Vagina (tissue), 2 donors: ENCODE measurements around the gene IRF1. TPM values are rescaled to one million over a fixed set of nuclear protein-coding genes. Genes with fewer than 3 reads are reported as not detected.
A peak's percentile ranks its signal among the peaks of the same experiment; 100 is the strongest.

Experiments
- DNase-seq, 2 donors: peaks; one replicate each; pipeline ENCODE4 v3.0.0-alpha.2; 2017; ENCODE audit errors: extremely low spot score in 2 of 2
- H3K27ac ChIP-seq: fragments of 200-600 bp; sonication (generic); one replicate; pipeline ENCODE4 v1.5.1; 2019
- H3K27me3 ChIP-seq: fragments of 200-600 bp; sonication (generic); one replicate; pipeline ENCODE4 v1.5.1; 2019
- H3K36me3 ChIP-seq, 2 donors: fragments of 200-600 bp; sonication (generic); one replicate each; pipeline ENCODE4 v1.5.1; 2017 to 2019
- H3K4me1 ChIP-seq: fragments of 200-600 bp; sonication (generic); one replicate; pipeline ENCODE4 v1.5.1; 2019
- H3K4me3 ChIP-seq, 2 donors: fragments of 200-600 bp; sonication (generic); 1 replicate in 1 of 2; 2 replicates in 1 of 2; pipeline ENCODE4 v1.5.1; 2016 to 2019
- H3K9me3 ChIP-seq: fragments of 200-600 bp; sonication (generic); one replicate; pipeline ENCODE4 v1.5.1; 2019
- POLR2A ChIP-seq, 2 donors: fragments of 450-650 bp; IDR thresholded peaks; one replicate each; pipeline ENCODE4 v1.6.1; 2017; ENCODE audit warnings: antibody characterized with exemption in 2 of 2, mild to moderate bottlenecking in 2 of 2, moderate library complexity in 2 of 2
- POLR2AphosphoS5 ChIP-seq, 2 donors: sonication (generic); formaldehyde crosslinking; IDR thresholded peaks; one replicate each; pipeline ENCODE4 v1.9.0; 2017; ENCODE audit warnings: antibody characterized with exemption in 2 of 2, mild to moderate bottlenecking in 2 of 2, low read depth in 1 of 2; ENCODE audit not compliant: insufficient read depth in 1 of 2
- intact Hi-C: fragments of 100-400 bp; cut with DNase I; formaldehyde crosslinking; loops from one replicate; pipeline ENCODE4 v1.15.1; 2023
- total RNA-seq: library from RNA; depleted of rRNA; stranded (reverse); fragments of >200 nt; gene quantifications from one replicate; pipeline ENCODE4 v1.2.3, GENCODE V29; 2016
- TF ChIP-seq, protein P1 (sequence below), 3 experiments: fragments of 450-650 bp in 2 of 3; fragments of 200-600 bp in 1 of 3; sonication (generic) in 1 of 3; IDR thresholded peaks; one replicate each; pipeline ENCODE4 v1.5.1; 2017 to 2019; ENCODE audit warnings: antibody characterized with exemption in 3 of 3, mild to moderate bottlenecking in 2 of 3, moderate library complexity in 2 of 3

The IRF1 gene
- total RNA-seq, 1 donor from 2014 or later, result 49.8 TPM

GRCh38 chr5:132446621-132447020 lies 44.0 kb downstream of the IRF1 start:
- Histone ChIP-seq H3K27ac (peak overlapping the region; percentile 76), H3K4me1 (peaks cover 43% of the 10 kb centered on the region), H3K27me3 (no peaks in the 10 kb centered on the region), H3K9me3 (no peaks in the 10 kb centered on the region), H3K4me3 (no peak overlapping the region), H3K36me3 (no peaks in the 10 kb centered on the region)
- no peak for DNase-seq
- intact Hi-C loops, result no loop called here
- peak in 1 of 2 donors; percentile 31 for TF ChIP-seq POLR2AphosphoS5 (IDR thresholded peaks at IDR 0.05; ENCODE audit: insufficient read depth in 1 of 2, low read depth in 1 of 2)
- TF ChIP-seq, protein P1, sequence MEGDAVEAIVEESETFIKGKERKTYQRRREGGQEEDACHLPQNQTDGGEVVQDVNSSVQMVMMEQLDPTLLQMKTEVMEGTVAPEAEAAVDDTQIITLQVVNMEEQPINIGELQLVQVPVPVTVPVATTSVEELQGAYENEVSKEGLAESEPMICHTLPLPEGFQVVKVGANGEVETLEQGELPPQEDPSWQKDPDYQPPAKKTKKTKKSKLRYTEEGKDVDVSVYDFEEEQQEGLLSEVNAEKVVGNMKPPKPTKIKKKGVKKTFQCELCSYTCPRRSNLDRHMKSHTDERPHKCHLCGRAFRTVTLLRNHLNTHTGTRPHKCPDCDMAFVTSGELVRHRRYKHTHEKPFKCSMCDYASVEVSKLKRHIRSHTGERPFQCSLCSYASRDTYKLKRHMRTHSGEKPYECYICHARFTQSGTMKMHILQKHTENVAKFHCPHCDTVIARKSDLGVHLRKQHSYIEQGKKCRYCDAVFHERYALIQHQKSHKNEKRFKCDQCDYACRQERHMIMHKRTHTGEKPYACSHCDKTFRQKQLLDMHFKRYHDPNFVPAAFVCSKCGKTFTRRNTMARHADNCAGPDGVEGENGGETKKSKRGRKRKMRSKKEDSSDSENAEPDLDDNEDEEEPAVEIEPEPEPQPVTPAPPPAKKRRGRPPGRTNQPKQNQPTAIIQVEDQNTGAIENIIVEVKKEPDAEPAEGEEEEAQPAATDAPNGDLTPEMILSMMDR (IDR thresholded peaks at IDR 0.05), result no peak

GRCh38 chr5:132445930-132446329 lies 44.6 kb downstream of the IRF1 start:
- H3K4me3 ChIP-seq, result no peak overlapping the region
- no peak for DNase-seq
- H3K4me1 ChIP-seq, result peaks cover 43% of the 10 kb centered on the region
- no peaks in the 10 kb centered on the region for H3K9me3 ChIP-seq
- H3K27me3 ChIP-seq, result no peaks in the 10 kb centered on the region
- H3K36me3 ChIP-seq, result no peaks in the 10 kb centered on the region
- no peak for TF ChIP-seq POLR2AphosphoS5 (IDR thresholded peaks at IDR 0.05; ENCODE audit: insufficient read depth in 1 of 2, low read depth in 1 of 2)
- TF ChIP-seq POLR2A (IDR thresholded peaks at IDR 0.05), result no peak
- TF ChIP-seq, protein P1 (IDR thresholded peaks at IDR 0.05), result no peak
- H3K27ac ChIP-seq, result peak overlapping the region; percentile 76
- intact Hi-C loops, result no loop called here

- Histone ChIP-seq H3K27me3 (no peaks in the 10 kb centered on the region), H3K9me3 (no peaks in the 10 kb centered on the region), H3K4me1 (peaks cover 44% of the 10 kb centered on the region), H3K27ac (peak overlapping the region; percentile 76), H3K36me3 (no peaks in the 10 kb centered on the region), H3K4me3 (no peak overlapping the region)
- TF ChIP-seq POLR2AphosphoS5 (IDR thresholded peaks at IDR 0.05; ENCODE audit: insufficient read depth in 1 of 2, low read depth in 1 of 2) (no peak), POLR2A (IDR thresholded peaks at IDR 0.05) (no peak)
- TF ChIP-seq, protein P1 (IDR thresholded peaks at IDR 0.05), result no peak
- intact Hi-C loops, result no loop called here
- no peak for DNase-seq
Measured at GRCh38 chr5:132445640-132445923, 45.0 kb downstream of the IRF1 start.

DNA sequence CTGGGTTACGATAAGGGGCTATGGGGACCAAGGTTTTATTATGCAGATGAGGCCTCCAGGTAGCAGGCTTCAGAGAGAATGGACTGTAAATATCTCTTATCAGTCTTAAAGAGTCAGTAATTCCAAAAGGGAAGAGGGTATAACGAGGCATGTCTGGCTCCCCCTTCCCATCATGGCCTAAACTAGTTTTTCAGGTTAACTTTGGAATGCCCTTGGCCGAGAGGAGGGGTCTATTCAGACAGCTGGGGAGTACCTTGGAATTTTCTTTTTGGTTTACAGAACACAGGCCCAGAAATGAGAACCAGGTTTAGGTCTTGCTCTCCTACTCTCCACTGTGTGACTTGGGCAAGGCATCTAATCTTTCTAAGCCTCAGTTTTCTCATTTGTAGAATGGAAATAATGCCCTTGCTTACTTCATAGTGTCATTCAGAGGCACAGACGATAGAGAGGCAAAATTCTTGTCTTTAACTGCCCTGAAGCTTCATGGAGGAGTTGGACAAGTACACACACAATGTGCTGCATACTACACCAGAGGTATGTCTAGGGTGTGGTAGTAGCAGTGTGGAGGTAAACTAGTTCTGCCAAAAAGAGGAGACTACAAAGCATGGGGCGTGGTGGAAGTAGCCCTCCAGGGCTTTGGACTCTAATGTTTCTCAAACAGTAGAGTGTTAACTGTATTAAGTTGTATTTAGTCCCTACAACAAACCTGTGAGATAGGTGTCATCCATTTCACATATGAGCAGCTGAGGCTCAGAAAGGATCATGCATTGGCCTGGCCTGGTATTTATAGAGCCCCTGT lies 45.5 kb downstream of the IRF1 start:
- Histone ChIP-seq H3K36me3 (no peaks in the 10 kb centered on the region), H3K9me3 (no peaks in the 10 kb centered on the region), H3K27me3 (no peaks in the 10 kb centered on the region), H3K4me3 (no peak overlapping the region), H3K27ac (peak overlapping the region; percentile 76), H3K4me1 (peaks cover 50% of the 10 kb centered on the region)
- no peak for TF ChIP-seq POLR2A (IDR thresholded peaks at IDR 0.05)
- TF ChIP-seq, protein P1 (IDR thresholded peaks at IDR 0.05), result no peak
- TF ChIP-seq POLR2AphosphoS5 (IDR thresholded peaks at IDR 0.05; ENCODE audit: insufficient read depth in 1 of 2, low read depth in 1 of 2), result no peak
- no peak for DNase-seq
- intact Hi-C loops, result no loop called here

- Histone ChIP-seq H3K27me3 (no peaks in the 10 kb centered on the region), H3K36me3 (no peaks in the 10 kb centered on the region), H3K4me3 (no peak overlapping the region), H3K9me3 (no peaks in the 10 kb centered on the region), H3K27ac (peak overlapping the region; percentile 23), H3K4me1 (peaks cover 60% of the 10 kb centered on the region)
- no peak for DNase-seq
- TF ChIP-seq, protein P1 (IDR thresholded peaks at IDR 0.05), result no peak
- TF ChIP-seq POLR2AphosphoS5 (IDR thresholded peaks at IDR 0.05; ENCODE audit: insufficient read depth in 1 of 2, low read depth in 1 of 2) (no peak), POLR2A (IDR thresholded peaks at IDR 0.05) (no peak)
- intact Hi-C loops, result no loop called here
Measured at GRCh38 chr5:132444061-132444460, 46.5 kb downstream of the IRF1 start.
